Neural progenitor cell (in vitro differentiated cells): ENCODE data around the gene GGT6.

Source experiments
- CTCF ChIP-seq: fragments of 200-600 bp; sonication (generic); IDR thresholded peaks from 2 replicates; pipeline ENCODE4 v1.5.1; 2017; ENCODE audit warnings: antibody characterized with exemption, mild to moderate bottlenecking
- EZH2 ChIP-seq: fragments of 200-600 bp; sonication (generic); IDR thresholded peaks from 2 replicates; pipeline ENCODE4 v1.6.1; 2017; ENCODE audit warnings: antibody characterized with exemption, mild to moderate bottlenecking, moderate library complexity

- TF ChIP-seq EZH2 (no peak), CTCF (no peak)
These were observed 46.2 kb downstream of the GGT6 start for GRCh38 chr17:4514206-4514605.
